ENCODE data around the gene MTRF1L. TPM values are rescaled to one million over a fixed set of nuclear protein-coding genes. Genes with fewer than 3 reads are reported as not detected.

The MTRF1L gene, protein sequence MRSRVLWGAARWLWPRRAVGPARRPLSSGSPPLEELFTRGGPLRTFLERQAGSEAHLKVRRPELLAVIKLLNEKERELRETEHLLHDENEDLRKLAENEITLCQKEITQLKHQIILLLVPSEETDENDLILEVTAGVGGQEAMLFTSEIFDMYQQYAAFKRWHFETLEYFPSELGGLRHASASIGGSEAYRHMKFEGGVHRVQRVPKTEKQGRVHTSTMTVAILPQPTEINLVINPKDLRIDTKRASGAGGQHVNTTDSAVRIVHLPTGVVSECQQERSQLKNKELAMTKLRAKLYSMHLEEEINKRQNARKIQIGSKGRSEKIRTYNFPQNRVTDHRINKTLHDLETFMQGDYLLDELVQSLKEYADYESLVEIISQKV
- total RNA-seq, result 6.3 TPM

DNA sequence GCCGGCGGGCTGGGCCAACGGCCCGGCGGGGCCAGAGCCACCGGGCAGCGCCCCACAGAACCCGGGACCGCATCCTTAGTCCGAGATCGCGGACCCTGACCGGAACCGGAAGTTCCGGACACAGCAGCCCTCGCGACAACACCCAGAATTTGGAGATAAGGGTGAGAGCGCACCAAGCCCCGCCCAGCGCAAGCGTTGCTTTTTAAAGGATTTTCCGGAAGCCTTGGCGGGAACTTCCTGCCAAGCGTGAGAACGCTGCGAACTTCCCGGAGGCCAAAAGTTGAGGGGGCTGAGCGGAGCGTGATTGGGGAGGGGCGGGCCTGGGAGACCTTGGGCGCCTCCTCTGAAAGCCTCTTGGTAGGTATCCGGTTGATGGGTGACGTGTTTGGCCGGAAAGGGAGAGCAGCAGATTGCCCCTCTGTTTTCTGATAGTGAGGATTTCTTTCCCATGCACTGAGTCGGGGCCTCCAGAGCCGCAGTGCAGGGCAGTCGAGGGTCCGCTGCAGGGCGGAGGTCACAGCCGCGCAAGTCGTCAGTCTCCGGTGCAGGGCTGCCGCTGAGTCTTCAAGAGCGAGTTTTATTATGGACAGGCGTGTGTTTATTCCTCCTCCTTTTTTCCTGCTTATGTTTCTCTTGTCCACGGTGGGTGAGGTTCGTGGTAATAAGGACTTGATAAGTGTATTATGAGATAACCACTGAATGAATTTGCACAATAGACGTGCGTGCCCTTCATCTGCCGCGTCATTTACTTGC lies at the start of gene MTRF1L:
MTRF1L (minus strand) TSS at position 97 of the 753 bp plus-strand sequence; CDS start at position 73, 24 bp downstream.
- H3K4me1 ChIP-seq (ENCODE audit: control insufficient read depth in 3 of 3, insufficient read depth in 3 of 3, low read length in 3 of 3), result peaks cover 8 to 26% (median 16%) of the 10 kb centered on the region in 3 donors
- H3K9ac ChIP-seq (ENCODE audit: low read depth in 1 of 3, low read length in 3 of 3), result peak within 1 kb of the TSS; percentile 88 to 91 (median 90)
- peak within 1 kb of the TSS; percentile 84 to 95 (median 92) for H3K4me3 ChIP-seq (ENCODE audit: low read length in 3 of 3)
- H3K27me3 ChIP-seq (ENCODE audit: control insufficient read depth in 3 of 3, insufficient read depth in 3 of 3, low read length in 3 of 3), result no peaks in the 10 kb centered on the region
- H3K9me3 ChIP-seq (ENCODE audit: control insufficient read depth in 3 of 3, low read length in 3 of 3), result no peaks in the 10 kb centered on the region
- H3K27ac ChIP-seq (ENCODE audit: low read depth, low read length), result peak within 1 kb of the TSS; percentile 87
- H3K36me3 ChIP-seq (ENCODE audit: control insufficient read depth in 3 of 3, insufficient read depth in 3 of 3, low read length in 3 of 3), result no peaks in the 10 kb centered on the region

DNA sequence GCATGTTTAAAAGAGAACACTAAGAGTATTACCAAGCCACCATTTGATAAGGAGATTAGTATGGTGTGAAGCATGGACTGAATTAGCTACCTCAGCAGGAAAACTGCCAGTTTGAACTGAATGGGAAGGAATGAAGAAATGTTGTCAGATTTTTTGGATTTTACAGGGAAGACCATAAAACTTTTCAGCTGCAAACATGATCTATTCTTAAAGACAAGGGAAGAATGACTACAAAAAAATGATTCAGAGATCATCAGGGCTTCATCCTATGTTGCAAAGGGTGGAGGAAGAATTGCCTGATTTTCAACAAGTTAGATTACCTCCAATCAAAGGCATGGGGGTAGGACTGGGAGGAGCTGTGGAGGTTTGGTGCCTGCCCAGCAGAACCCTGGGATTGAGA lies 49.3 kb upstream of the MTRF1L start:
- H3K27ac ChIP-seq (ENCODE audit: low read depth, low read length), result no peak overlapping the region
- H3K4me1 ChIP-seq (ENCODE audit: control insufficient read depth in 3 of 3, insufficient read depth in 3 of 3, low read length in 3 of 3), result no peaks in the 10 kb centered on the region
- no peaks in the 10 kb centered on the region for H3K27me3 ChIP-seq (ENCODE audit: control insufficient read depth in 3 of 3, insufficient read depth in 3 of 3, low read length in 3 of 3)
- H3K9ac ChIP-seq (ENCODE audit: low read depth in 1 of 3, low read length in 3 of 3), result no peak overlapping the region
- H3K9me3 ChIP-seq (ENCODE audit: control insufficient read depth in 3 of 3, low read length in 3 of 3), result no peaks in the 10 kb centered on the region
- H3K36me3 ChIP-seq (ENCODE audit: control insufficient read depth in 3 of 3, insufficient read depth in 3 of 3, low read length in 3 of 3), result no peaks in the 10 kb centered on the region
- no peak overlapping the region for H3K4me3 ChIP-seq (ENCODE audit: low read length in 3 of 3)

DNA sequence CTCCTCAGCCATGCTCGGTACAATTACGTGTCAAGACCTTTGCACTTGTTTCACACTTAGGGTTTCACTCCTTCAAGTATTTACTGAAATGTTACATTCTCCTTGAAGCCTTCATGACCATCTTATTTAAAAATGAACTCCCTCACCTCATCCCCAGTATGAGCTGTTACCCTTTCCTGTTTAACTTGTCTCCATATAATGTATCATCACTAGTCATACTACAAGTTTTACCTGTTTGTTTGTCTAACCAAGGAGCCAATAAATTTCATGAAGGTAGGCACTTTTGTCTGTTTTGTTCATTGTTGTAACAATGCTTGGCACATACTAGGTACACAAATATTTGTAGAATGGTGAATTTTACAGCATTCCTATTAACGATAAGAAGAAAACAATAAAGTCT lies 46.1 kb upstream of the MTRF1L start:
- no peaks in the 10 kb centered on the region for H3K36me3 ChIP-seq (ENCODE audit: control insufficient read depth in 3 of 3, insufficient read depth in 3 of 3, low read length in 3 of 3)
- H3K4me3 ChIP-seq (ENCODE audit: low read length in 3 of 3), result no peak overlapping the region
- H3K9me3 ChIP-seq (ENCODE audit: control insufficient read depth in 3 of 3, low read length in 3 of 3), result no peaks in the 10 kb centered on the region
- H3K4me1 ChIP-seq (ENCODE audit: control insufficient read depth in 3 of 3, insufficient read depth in 3 of 3, low read length in 3 of 3), result peaks cover 0 to 3% (median 2%) of the 10 kb centered on the region in 3 donors
- no peak overlapping the region for H3K27ac ChIP-seq (ENCODE audit: low read depth, low read length)
- H3K27me3 ChIP-seq (ENCODE audit: control insufficient read depth in 3 of 3, insufficient read depth in 3 of 3, low read length in 3 of 3), result no peaks in the 10 kb centered on the region
- no peak overlapping the region for H3K9ac ChIP-seq (ENCODE audit: low read depth in 1 of 3, low read length in 3 of 3)

DNA sequence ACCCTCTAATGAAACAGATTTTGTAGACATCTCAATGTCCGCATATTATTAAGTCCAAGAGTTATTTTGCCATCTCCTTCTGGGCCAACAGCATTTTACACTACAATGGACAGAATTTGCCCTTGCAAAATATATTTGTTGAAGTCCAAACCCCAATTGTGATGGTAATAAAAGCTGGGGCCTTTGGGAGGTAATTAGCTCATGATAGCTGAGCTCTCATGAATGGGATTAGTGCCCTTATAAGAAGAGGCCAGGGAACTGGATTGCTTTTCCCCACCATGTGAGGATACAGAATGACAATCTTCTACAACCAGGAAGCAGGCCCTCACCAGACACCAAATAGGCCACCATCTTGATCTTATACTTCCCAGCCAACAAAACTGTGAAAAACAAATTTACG lies 44.9 kb upstream of the MTRF1L start:
- Histone ChIP-seq H3K36me3 (ENCODE audit: control insufficient read depth in 3 of 3, insufficient read depth in 3 of 3, low read length in 3 of 3) (no peaks in the 10 kb centered on the region), H3K4me3 (ENCODE audit: low read length in 3 of 3) (no peak overlapping the region), H3K9ac (ENCODE audit: low read depth in 1 of 3, low read length in 3 of 3) (no peak overlapping the region), H3K9me3 (ENCODE audit: control insufficient read depth in 3 of 3, low read length in 3 of 3) (no peaks in the 10 kb centered on the region), H3K27me3 (ENCODE audit: control insufficient read depth in 3 of 3, insufficient read depth in 3 of 3, low read length in 3 of 3) (no peaks in the 10 kb centered on the region), H3K27ac (ENCODE audit: low read depth, low read length) (no peak overlapping the region), H3K4me1 (ENCODE audit: control insufficient read depth in 3 of 3, insufficient read depth in 3 of 3, low read length in 3 of 3) (peaks cover 0 to 3% (median 2%) of the 10 kb centered on the region in 3 donors)

DNA sequence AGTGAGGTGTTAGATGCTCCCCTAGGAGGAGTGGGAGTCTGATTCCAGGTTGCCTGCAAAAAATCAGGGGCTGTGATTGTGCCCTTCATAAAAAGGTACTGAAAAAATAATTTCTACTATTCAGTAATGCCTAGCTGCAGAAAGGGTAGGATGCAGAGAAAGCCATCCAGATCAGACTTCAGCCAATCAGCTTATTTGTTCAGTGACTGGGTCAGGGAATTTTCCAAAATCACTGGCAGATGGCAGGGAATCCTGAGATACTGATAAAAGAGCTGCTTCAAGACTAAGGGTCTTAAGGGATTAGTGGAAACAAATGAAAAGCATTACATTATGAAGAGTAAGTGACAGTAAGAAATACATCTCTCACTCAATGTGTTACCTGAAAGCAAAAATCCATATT lies 42.8 kb upstream of the MTRF1L start:
- H3K27me3 ChIP-seq (ENCODE audit: control insufficient read depth in 3 of 3, insufficient read depth in 3 of 3, low read length in 3 of 3), result no peaks in the 10 kb centered on the region
- no peak overlapping the region for H3K4me3 ChIP-seq (ENCODE audit: low read length in 3 of 3)
- H3K36me3 ChIP-seq (ENCODE audit: control insufficient read depth in 3 of 3, insufficient read depth in 3 of 3, low read length in 3 of 3), result no peaks in the 10 kb centered on the region
- no peak overlapping the region for H3K9ac ChIP-seq (ENCODE audit: low read depth in 1 of 3, low read length in 3 of 3)
- H3K27ac ChIP-seq (ENCODE audit: low read depth, low read length), result no peak overlapping the region
- no peaks in the 10 kb centered on the region for H3K9me3 ChIP-seq (ENCODE audit: control insufficient read depth in 3 of 3, low read length in 3 of 3)
- H3K4me1 ChIP-seq (ENCODE audit: control insufficient read depth in 3 of 3, insufficient read depth in 3 of 3, low read length in 3 of 3), result peaks cover 0 to 3% (median 2%) of the 10 kb centered on the region in 3 donors

DNA sequence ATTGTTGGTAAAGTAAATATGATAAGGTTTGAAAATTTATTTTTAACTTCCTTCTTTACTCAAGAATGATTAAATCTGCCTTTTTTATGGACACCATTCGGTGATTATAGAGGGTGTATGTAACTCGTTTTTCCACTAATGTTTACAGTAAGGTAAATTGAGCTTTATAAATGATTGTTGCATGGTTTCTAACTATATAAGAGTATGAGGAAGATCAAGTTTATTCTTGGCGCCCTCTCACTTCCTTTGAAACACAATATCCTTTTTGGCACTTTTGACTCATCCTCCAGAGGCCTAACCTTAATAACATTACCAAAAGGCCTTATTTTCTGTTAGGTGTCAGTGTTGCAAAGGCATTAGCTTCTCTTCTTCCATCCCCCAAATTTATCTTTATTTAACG lies 41.8 kb upstream of the MTRF1L start:
- Histone ChIP-seq H3K36me3 (ENCODE audit: control insufficient read depth in 3 of 3, insufficient read depth in 3 of 3, low read length in 3 of 3) (no peaks in the 10 kb centered on the region), H3K9me3 (ENCODE audit: control insufficient read depth in 3 of 3, low read length in 3 of 3) (no peaks in the 10 kb centered on the region), H3K4me1 (ENCODE audit: control insufficient read depth in 3 of 3, insufficient read depth in 3 of 3, low read length in 3 of 3) (peaks cover 0 to 3% (median 2%) of the 10 kb centered on the region in 3 donors), H3K27me3 (ENCODE audit: control insufficient read depth in 3 of 3, insufficient read depth in 3 of 3, low read length in 3 of 3) (no peaks in the 10 kb centered on the region), H3K9ac (ENCODE audit: low read depth in 1 of 3, low read length in 3 of 3) (no peak overlapping the region), H3K27ac (ENCODE audit: low read depth, low read length) (no peak overlapping the region), H3K4me3 (ENCODE audit: low read length in 3 of 3) (no peak overlapping the region)

DNA sequence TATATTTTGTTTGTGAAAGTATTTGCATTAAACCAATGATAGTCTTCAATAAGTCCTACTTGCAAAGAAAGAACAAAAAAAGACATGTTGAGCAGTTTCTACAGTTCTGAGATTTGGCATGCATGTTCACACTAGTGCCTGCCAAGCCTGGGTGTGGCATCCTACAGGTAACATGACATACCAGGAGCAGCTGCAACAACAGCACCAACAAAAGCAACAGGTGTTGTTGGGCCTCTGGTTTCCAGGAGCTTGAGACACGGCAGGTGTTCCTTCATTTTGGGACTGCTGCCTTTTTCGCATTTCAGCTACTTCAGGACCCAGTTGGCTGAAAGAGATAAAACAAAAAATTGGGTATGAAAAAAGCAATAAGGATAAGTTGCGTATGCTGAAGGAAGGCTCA lies 41.2 kb upstream of the MTRF1L start:
- Histone ChIP-seq H3K9me3 (ENCODE audit: control insufficient read depth in 3 of 3, low read length in 3 of 3) (no peaks in the 10 kb centered on the region), H3K36me3 (ENCODE audit: control insufficient read depth in 3 of 3, insufficient read depth in 3 of 3, low read length in 3 of 3) (no peaks in the 10 kb centered on the region), H3K27me3 (ENCODE audit: control insufficient read depth in 3 of 3, insufficient read depth in 3 of 3, low read length in 3 of 3) (no peaks in the 10 kb centered on the region), H3K27ac (ENCODE audit: low read depth, low read length) (no peak overlapping the region), H3K9ac (ENCODE audit: low read depth in 1 of 3, low read length in 3 of 3) (no peak overlapping the region), H3K4me1 (ENCODE audit: control insufficient read depth in 3 of 3, insufficient read depth in 3 of 3, low read length in 3 of 3) (peaks cover 0 to 3% (median 2%) of the 10 kb centered on the region in 3 donors), H3K4me3 (ENCODE audit: low read length in 3 of 3) (no peak overlapping the region)

DNA sequence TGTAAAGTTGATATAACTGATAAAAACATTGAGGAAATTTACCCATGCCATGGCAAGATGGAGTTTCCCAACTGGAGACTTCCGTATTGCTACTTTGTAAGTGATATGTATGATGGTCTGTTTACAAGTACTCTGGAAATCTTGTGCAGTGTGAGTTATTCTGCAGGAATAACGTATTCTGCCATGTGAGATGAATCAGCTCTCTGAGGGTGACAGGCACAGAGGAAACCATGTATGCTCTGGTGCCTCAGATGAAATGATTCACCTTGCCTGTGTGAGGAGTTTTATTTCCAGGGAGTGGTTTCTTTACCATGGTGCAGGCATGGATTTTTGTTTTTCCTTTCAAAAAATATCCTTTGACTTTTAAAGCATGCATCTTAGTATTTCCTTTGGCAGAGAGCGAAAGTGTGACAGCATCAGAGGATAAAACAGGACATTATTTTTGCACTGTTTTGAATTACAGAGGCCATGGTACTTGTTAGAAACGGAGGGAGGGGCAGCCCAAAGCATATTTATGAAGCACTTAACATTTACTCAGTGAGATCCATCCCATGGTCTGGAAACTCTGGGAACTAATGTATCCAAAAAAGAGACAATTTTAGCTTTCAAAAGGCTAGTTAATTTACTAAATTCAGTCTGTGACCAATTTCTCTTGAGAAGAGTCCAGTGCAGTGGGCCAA lies 36.0 kb upstream of the MTRF1L start:
- Histone ChIP-seq H3K4me3 (ENCODE audit: low read length in 3 of 3) (no peak overlapping the region), H3K9ac (ENCODE audit: low read depth in 1 of 3, low read length in 3 of 3) (no peak overlapping the region), H3K27me3 (ENCODE audit: control insufficient read depth in 3 of 3, insufficient read depth in 3 of 3, low read length in 3 of 3) (no peaks in the 10 kb centered on the region), H3K27ac (ENCODE audit: low read depth, low read length) (no peak overlapping the region), H3K4me1 (ENCODE audit: control insufficient read depth in 3 of 3, insufficient read depth in 3 of 3, low read length in 3 of 3) (no peaks in the 10 kb centered on the region), H3K36me3 (ENCODE audit: control insufficient read depth in 3 of 3, insufficient read depth in 3 of 3, low read length in 3 of 3) (no peaks in the 10 kb centered on the region), H3K9me3 (ENCODE audit: control insufficient read depth in 3 of 3, low read length in 3 of 3) (no peaks in the 10 kb centered on the region)

DNA sequence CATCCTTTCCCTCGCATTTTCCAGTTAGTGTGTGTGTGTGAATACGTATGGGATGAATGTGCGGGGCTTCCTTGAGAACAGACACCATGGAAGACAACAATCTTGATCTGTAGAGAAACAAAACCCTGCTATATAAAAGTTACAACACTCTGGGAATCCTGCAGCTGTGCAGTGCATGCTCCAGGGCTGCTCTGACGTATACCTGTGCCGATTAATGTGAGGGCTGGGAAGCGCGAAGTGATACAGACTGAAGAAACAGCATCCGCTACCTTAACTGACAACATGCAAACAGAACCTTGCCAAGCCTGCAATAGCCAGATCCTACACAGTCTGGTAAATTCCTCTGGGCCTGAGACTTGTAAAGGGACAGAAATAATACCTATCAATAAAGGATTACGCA lies 31.6 kb upstream of the MTRF1L start:
- H3K4me3 ChIP-seq (ENCODE audit: low read length in 3 of 3), result no peak overlapping the region
- H3K9me3 ChIP-seq (ENCODE audit: control insufficient read depth in 3 of 3, low read length in 3 of 3), result no peaks in the 10 kb centered on the region
- no peaks in the 10 kb centered on the region for H3K36me3 ChIP-seq (ENCODE audit: control insufficient read depth in 3 of 3, insufficient read depth in 3 of 3, low read length in 3 of 3)
- H3K27me3 ChIP-seq (ENCODE audit: control insufficient read depth in 3 of 3, insufficient read depth in 3 of 3, low read length in 3 of 3), result no peaks in the 10 kb centered on the region
- no peak overlapping the region for H3K9ac ChIP-seq (ENCODE audit: low read depth in 1 of 3, low read length in 3 of 3)
- H3K4me1 ChIP-seq (ENCODE audit: control insufficient read depth in 3 of 3, insufficient read depth in 3 of 3, low read length in 3 of 3), result no peaks in the 10 kb centered on the region
- no peak overlapping the region for H3K27ac ChIP-seq (ENCODE audit: low read depth, low read length)

Measured in skeletal muscle tissue (tissue), 4 donors.